Measurements from ENCODE around the gene MSI2. TPM values are rescaled to one million over a fixed set of nuclear protein-coding genes. Genes with fewer than 3 reads are reported as not detected.

The MSI2 gene
- polyA plus RNA-seq, 1 of the 3 experiments (the other 2 are of a cell fraction) = 24.1 TPM

GRCh38 chr17:57294101-57294500 is 37.8 kb downstream of the MSI2 start:
- DNase-seq = no peak
- ChIA-PET POLR2A (interaction anchor here (0.7 kb wide), 1 partner anchor 73 kb away, joined by 5 read pairs; no protein-coding TSS in a partner anchor), CTCF (interaction anchor here (0.7 to 1.3 kb wide), 2 partner anchors 15 to 33 kb away, joined by 3 read pairs; no protein-coding TSS in a partner anchor)
- H3K27me3 ChIP-seq (ENCODE audit: insufficient read depth) = no peaks in the 10 kb centered on the region
- TF ChIP-seq ZBTB33 (IDR thresholded peaks at IDR 0.05; ENCODE audit: borderline replicate concordance, low read depth) = no peak
- TF ChIP-seq CHD2 (IDR thresholded peaks at IDR 0.05; ENCODE audit: low read length, partially characterized antibody) = peak; percentile 6
- no peak for TF ChIP-seq SIN3A (IDR thresholded peaks at IDR 0.05; ENCODE audit: borderline replicate concordance, low read depth, low read length)
- TF ChIP-seq MXI1 (IDR thresholded peaks at IDR 0.05; ENCODE audit: low read depth, low read length) = no peak
- peak; percentile 81 for TF ChIP-seq GATA2 (CRISPR knock-in tag; IDR thresholded peaks at IDR 0.05)
- TF ChIP-seq JUND (IDR thresholded peaks at IDR 0.05) = no peak
- peak; percentile 35; the same call in 1 of the 2 replicates for TF ChIP-seq FOXJ3 (CRISPR knock-in tag; IDR thresholded peaks at IDR 0.05)
- no peak for TF ChIP-seq TCF12 (IDR thresholded peaks at IDR 0.05)
- TF ChIP-seq IRF3 (IDR thresholded peaks at IDR 0.05; ENCODE audit: low read depth, low read length) = no peak
- 64% methylated on average over 7 of the region's 7 CpGs for WGBS (ENCODE audit: low lambda C conversion rate)
- no peak overlapping the region; the same call in 1 of the 2 replicates for H3K4me2 ChIP-seq
- no peaks in the 10 kb centered on the region for H3K9me2 ChIP-seq
- H3K79me2 ChIP-seq (ENCODE audit: insufficient read depth) = peaks cover 11% of the 10 kb centered on the region; the same call in 1 of the 2 replicates
- peaks cover 8% of the 10 kb centered on the region; the same call in 1 of the 2 replicates for H3K9me3 ChIP-seq
- peaks cover 24 to 51% of the 10 kb centered on the region in 2 experiments for H3K4me1 ChIP-seq (ENCODE audit: control insufficient read depth in 1 of 2, insufficient read depth in 2 of 2, low read depth in 1 of 2, low read length in 1 of 2)
- no peak overlapping the region for H2AFZ ChIP-seq (ENCODE audit: low read depth)
- peaks cover 19 to 25% of the 10 kb centered on the region in 2 experiments for H3K36me3 ChIP-seq (replicated peaks in 1 of 2; ENCODE audit: control insufficient read depth in 1 of 2, insufficient read depth in 2 of 2, low read length in 1 of 2)
- H3K9ac ChIP-seq = no peak overlapping the region
- peaks cover 23% of the 10 kb centered on the region for H3F3A ChIP-seq (replicated peaks; ENCODE audit: insufficient read depth)
- H4K20me1 ChIP-seq (ENCODE audit: insufficient read depth) = no peaks in the 10 kb centered on the region
- peak overlapping the region; percentile 64 to 80; a peak in 3 of 4 replicates for H3K27ac ChIP-seq (ENCODE audit: low read depth in 2 of 2, low read length in 1 of 2)
- H3K4me3 ChIP-seq (ENCODE audit: low read depth in 2 of 2, low read length in 1 of 2) = no peak overlapping the region

GRCh38 chr17:57294629-57295501 is 38.5 kb downstream of the MSI2 start:
- Histone ChIP-seq H3F3A (replicated peaks; ENCODE audit: insufficient read depth) (peaks cover 23% of the 10 kb centered on the region), H4K20me1 (ENCODE audit: insufficient read depth) (no peaks in the 10 kb centered on the region), H3K27me3 (ENCODE audit: insufficient read depth) (no peaks in the 10 kb centered on the region), H3K27ac (ENCODE audit: low read depth in 2 of 2, low read length in 1 of 2) (peak overlapping the region; percentile 64 to 80), H3K9me3 (peaks cover 8% of the 10 kb centered on the region; the same call in 1 of the 2 replicates), H3K4me3 (ENCODE audit: low read depth in 2 of 2, low read length in 1 of 2) (peak overlapping the region in 1 of 2 experiments; percentile 35; a peak in 3 of 4 replicates), H2AFZ (ENCODE audit: low read depth) (0 out of 2 replicates have a peak overlapping the region, but pooled peaks have one; percentile 8), H3K36me3 (replicated peaks in 1 of 2; ENCODE audit: control insufficient read depth in 1 of 2, insufficient read depth in 2 of 2, low read length in 1 of 2) (peaks cover 20 to 27% of the 10 kb centered on the region in 2 experiments), H3K79me2 (ENCODE audit: insufficient read depth) (peaks cover 11% of the 10 kb centered on the region; the same call in 1 of the 2 replicates), H3K9me2 (no peaks in the 10 kb centered on the region), H3K4me1 (ENCODE audit: control insufficient read depth in 1 of 2, insufficient read depth in 2 of 2, low read depth in 1 of 2, low read length in 1 of 2) (peaks cover 24 to 48% of the 10 kb centered on the region in 2 experiments), H3K9ac (peak overlapping the region; percentile 47), H3K4me2 (peak overlapping the region; percentile 71)
- 79% methylated on average over 10 of the region's 10 CpGs for WGBS (ENCODE audit: low lambda C conversion rate)
- DNase-seq = peak; percentile 54
- POLR2A ChIA-PET = interaction anchor here (0.9 kb wide), 1 partner anchor 69 kb away, joined by 3 read pairs; no protein-coding TSS in a partner anchor
- peak; percentile 67 for TF ChIP-seq PBX3 (IDR thresholded peaks at IDR 0.05)
- no peak for TF ChIP-seq EZH2phosphoT487 (IDR thresholded peaks at IDR 0.05; ENCODE audit: borderline replicate concordance, low read depth)
- TF ChIP-seq MXI1 (IDR thresholded peaks at IDR 0.05; ENCODE audit: low read depth, low read length) = no peak
- 0 out of 2 replicates have a peak, but pooled peaks have one; percentile 57 for TF ChIP-seq FOSL2 (IDR thresholded peaks at IDR 0.05; ENCODE audit: borderline replicate concordance, low read depth)
- TF ChIP-seq MAX (IDR thresholded peaks at IDR 0.05; ENCODE audit: low read depth) = no peak
- CTCF ChIA-PET = interaction anchor here (0.7 to 1.3 kb wide), 3 partner anchors 14 to 34 kb away, joined by 3 read pairs; no protein-coding TSS in a partner anchor
